ENCODE results near the gene AGPAT4. TPM values are rescaled to one million over a fixed set of nuclear protein-coding genes. Genes with fewer than 3 reads are reported as not detected.

Gene AGPAT4
- total RNA-seq, 1 experiment from 2014 or later, result 10.1 TPM

DNA sequence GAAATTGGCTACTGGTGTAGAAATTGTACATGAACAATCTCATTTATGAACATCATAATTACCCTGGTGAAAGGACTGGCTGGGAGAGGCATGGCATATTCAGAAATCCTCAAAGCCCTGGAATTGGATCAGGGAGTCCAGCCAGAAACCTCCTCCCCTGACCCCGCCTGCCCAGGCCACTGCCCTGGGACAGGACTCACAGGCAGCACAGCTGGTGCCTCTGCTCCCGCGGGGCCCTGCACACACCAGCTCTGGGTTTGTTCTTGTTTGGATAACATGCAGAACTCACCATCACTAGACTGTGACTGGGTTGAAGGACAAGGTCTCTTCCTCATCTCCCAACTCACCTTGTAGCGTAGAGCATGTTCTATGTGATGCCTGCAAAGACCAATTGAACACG, 56.2 kb downstream of the AGPAT4 start:
- no peak for DNase-seq (ENCODE audit: low spot score)
- Histone ChIP-seq H3K4me1 (ENCODE audit: insufficient read depth, low read length, poor library complexity, severe bottlenecking) (no peaks in the 10 kb centered on the region), H3K27me3 (replicated peaks; ENCODE audit: insufficient read depth, low read depth, low read length, poor library complexity) (no peaks in the 10 kb centered on the region), H3K27ac (ENCODE audit: low read depth, low read length, poor library complexity, severe bottlenecking) (no peak overlapping the region), H3K36me3 (ENCODE audit: insufficient read depth, low read length, poor library complexity, severe bottlenecking) (no peaks in the 10 kb centered on the region), H3K9me3 (ENCODE audit: low read depth, low read length, poor library complexity, severe bottlenecking) (peaks cover 10% of the 10 kb centered on the region), H3K4me3 (ENCODE audit: low read depth, low read length, poor library complexity, severe bottlenecking) (no peak overlapping the region)
- BruUV-seq (replicated peaks), result no TSS peak
- CTCF ChIA-PET, result interaction anchor here (0.6 kb wide), 1 partner anchor 109 kb away, joined by 3 read pairs; no protein-coding TSS in a partner anchor
- POLR2A ChIA-PET (ENCODE audit: low non-redundant PET), result no interaction called here
- intact Hi-C loops (cut with micrococcal nuclease; ENCODE audit: unreplicated experiment), result no loop called here
- TF ChIP-seq EZH2 (IDR thresholded peaks at IDR 0.05; ENCODE audit: borderline replicate concordance, low read depth, low read length, poor library complexity, severe bottlenecking), result no peak
- TF ChIP-seq, protein P1, sequence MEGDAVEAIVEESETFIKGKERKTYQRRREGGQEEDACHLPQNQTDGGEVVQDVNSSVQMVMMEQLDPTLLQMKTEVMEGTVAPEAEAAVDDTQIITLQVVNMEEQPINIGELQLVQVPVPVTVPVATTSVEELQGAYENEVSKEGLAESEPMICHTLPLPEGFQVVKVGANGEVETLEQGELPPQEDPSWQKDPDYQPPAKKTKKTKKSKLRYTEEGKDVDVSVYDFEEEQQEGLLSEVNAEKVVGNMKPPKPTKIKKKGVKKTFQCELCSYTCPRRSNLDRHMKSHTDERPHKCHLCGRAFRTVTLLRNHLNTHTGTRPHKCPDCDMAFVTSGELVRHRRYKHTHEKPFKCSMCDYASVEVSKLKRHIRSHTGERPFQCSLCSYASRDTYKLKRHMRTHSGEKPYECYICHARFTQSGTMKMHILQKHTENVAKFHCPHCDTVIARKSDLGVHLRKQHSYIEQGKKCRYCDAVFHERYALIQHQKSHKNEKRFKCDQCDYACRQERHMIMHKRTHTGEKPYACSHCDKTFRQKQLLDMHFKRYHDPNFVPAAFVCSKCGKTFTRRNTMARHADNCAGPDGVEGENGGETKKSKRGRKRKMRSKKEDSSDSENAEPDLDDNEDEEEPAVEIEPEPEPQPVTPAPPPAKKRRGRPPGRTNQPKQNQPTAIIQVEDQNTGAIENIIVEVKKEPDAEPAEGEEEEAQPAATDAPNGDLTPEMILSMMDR (conservative IDR thresholded peaks at IDR 0.05; ENCODE audit: low read depth, low read length), result no peak

GRCh38 chr6:161216616-161217205, 57.1 kb downstream of the AGPAT4 start:
- Histone ChIP-seq H3K9me3 (ENCODE audit: low read depth, low read length, poor library complexity, severe bottlenecking) (peaks cover 18% of the 10 kb centered on the region), H3K36me3 (ENCODE audit: insufficient read depth, low read length, poor library complexity, severe bottlenecking) (no peaks in the 10 kb centered on the region), H3K27me3 (replicated peaks; ENCODE audit: insufficient read depth, low read depth, low read length, poor library complexity) (no peaks in the 10 kb centered on the region), H3K4me1 (ENCODE audit: insufficient read depth, low read length, poor library complexity, severe bottlenecking) (no peaks in the 10 kb centered on the region), H3K4me3 (ENCODE audit: low read depth, low read length, poor library complexity, severe bottlenecking) (no peak overlapping the region), H3K27ac (ENCODE audit: low read depth, low read length, poor library complexity, severe bottlenecking) (no peak overlapping the region)
- no TSS peak for BruUV-seq (replicated peaks)
- no peak for DNase-seq (ENCODE audit: low spot score)
- ChIA-PET POLR2A (ENCODE audit: low non-redundant PET) (no interaction called here), CTCF (no interaction called here)
- TF ChIP-seq, protein P1 (conservative IDR thresholded peaks at IDR 0.05; ENCODE audit: low read depth, low read length), result no peak
- no peak for TF ChIP-seq EZH2 (IDR thresholded peaks at IDR 0.05; ENCODE audit: borderline replicate concordance, low read depth, low read length, poor library complexity, severe bottlenecking)
- intact Hi-C loops (cut with micrococcal nuclease; ENCODE audit: unreplicated experiment), result no loop called here

DNA sequence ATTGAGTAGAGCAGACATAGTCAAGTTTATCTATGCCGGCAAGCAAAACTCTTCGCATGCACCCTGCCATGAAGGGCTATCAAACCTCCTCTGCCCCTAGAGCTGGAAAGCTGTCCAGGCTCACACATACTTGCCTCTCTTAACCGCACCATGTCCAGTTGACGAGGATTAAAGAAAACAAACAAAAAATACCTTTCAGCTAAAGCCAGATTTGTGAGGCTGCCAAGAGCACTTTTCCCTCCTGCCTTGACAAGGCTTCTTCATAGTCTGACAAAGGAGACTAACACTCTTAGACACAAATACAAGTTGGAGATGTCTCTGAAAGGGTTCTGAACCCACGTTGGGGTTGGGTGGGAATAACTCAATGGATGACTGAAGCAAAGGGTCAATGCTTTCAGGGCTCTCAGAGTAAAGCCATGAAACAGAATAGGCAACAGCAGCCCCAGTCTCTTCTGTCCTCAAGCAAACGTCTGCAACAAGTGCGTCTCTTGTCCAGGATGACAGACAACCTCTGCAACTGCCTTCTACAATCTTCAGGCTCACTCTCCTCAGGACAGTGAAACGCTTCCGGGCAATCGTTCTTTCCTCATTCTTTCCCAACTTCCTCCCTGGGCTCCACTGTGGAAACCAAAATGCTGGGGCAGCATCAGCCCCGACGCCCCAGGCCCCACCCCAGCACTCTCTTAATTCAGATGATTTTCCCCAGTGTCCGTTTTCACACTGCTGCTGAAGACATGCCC, 57.8 kb downstream of the AGPAT4 start:
- H3K4me3 ChIP-seq (ENCODE audit: low read depth, low read length, poor library complexity, severe bottlenecking), result no peak overlapping the region
- H3K36me3 ChIP-seq (ENCODE audit: insufficient read depth, low read length, poor library complexity, severe bottlenecking), result no peaks in the 10 kb centered on the region
- H3K9me3 ChIP-seq (ENCODE audit: low read depth, low read length, poor library complexity, severe bottlenecking), result peaks cover 23% of the 10 kb centered on the region
- TF ChIP-seq, protein P1 (conservative IDR thresholded peaks at IDR 0.05; ENCODE audit: low read depth, low read length), result no peak
- TF ChIP-seq EZH2 (IDR thresholded peaks at IDR 0.05; ENCODE audit: borderline replicate concordance, low read depth, low read length, poor library complexity, severe bottlenecking), result no peak
- no peaks in the 10 kb centered on the region for H3K27me3 ChIP-seq (replicated peaks; ENCODE audit: insufficient read depth, low read depth, low read length, poor library complexity)
- H3K4me1 ChIP-seq (ENCODE audit: insufficient read depth, low read length, poor library complexity, severe bottlenecking), result no peaks in the 10 kb centered on the region
- intact Hi-C loops (cut with micrococcal nuclease; ENCODE audit: unreplicated experiment), result no loop called here
- no TSS peak for BruUV-seq (replicated peaks)
- CTCF ChIA-PET, result no interaction called here
- POLR2A ChIA-PET (ENCODE audit: low non-redundant PET), result no interaction called here
- no peak for DNase-seq (ENCODE audit: low spot score)
- H3K27ac ChIP-seq (ENCODE audit: low read depth, low read length, poor library complexity, severe bottlenecking), result no peak overlapping the region

Data from A673 (cell line).